Measurements from ENCODE around the gene TPTE2.
"Not testable (repeated sequence)": the region's sequence is repeated elsewhere in the genome, so short reads cannot be mapped to it uniquely, and the experiment has no call there.

Gene TPTE2

DNA sequence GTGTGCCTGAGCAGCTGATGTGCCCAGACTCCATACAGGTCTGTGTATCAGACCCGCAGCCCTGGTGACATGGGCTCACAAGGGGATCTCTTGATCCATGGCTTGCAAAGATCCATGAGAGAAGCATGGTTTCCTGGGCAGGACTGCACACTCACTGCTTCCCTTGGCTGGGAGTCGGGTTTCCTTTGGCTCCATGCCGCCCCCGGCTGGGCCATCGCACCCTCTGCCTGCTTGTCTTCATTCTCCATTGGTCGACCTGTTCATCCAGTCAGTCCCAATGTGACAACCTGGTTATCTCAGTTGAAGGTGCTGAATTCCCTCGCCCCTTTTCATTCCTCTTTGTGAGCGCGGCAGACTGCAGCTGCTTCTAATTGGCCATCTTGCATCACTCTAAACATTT is 101.2 kb downstream of the TPTE2 start:
- not testable (repeated sequence) for H3K4me3 ChIP-seq (ENCODE audit: insufficient read depth, low read depth, low read length, poor library complexity, severe bottlenecking); H3K36me3 ChIP-seq (ENCODE audit: control insufficient read depth, insufficient read depth, low read length); H3K27ac ChIP-seq (ENCODE audit: insufficient read depth, low read length, poor library complexity, severe bottlenecking); DNase-seq; H3K4me1 ChIP-seq (ENCODE audit: control insufficient read depth, insufficient read depth, low read length, poor library complexity, severe bottlenecking); H3K27me3 ChIP-seq (replicated peaks; ENCODE audit: control insufficient read depth, insufficient read depth, low read length, poor library complexity, severe bottlenecking); H3K9me3 ChIP-seq (ENCODE audit: control insufficient read depth, low read length)

- not testable (repeated sequence) for H3K36me3 ChIP-seq (ENCODE audit: control insufficient read depth, insufficient read depth, low read length); H3K27ac ChIP-seq (ENCODE audit: insufficient read depth, low read length, poor library complexity, severe bottlenecking); H3K4me3 ChIP-seq (ENCODE audit: insufficient read depth, low read depth, low read length, poor library complexity, severe bottlenecking); H3K4me1 ChIP-seq (ENCODE audit: control insufficient read depth, insufficient read depth, low read length, poor library complexity, severe bottlenecking); H3K27me3 ChIP-seq (replicated peaks; ENCODE audit: control insufficient read depth, insufficient read depth, low read length, poor library complexity, severe bottlenecking); H3K9me3 ChIP-seq (ENCODE audit: control insufficient read depth, low read length); DNase-seq
Measured at GRCh38 chr13:19439056-19439686, 122.2 kb downstream of the TPTE2 start.

- H3K4me3 ChIP-seq (ENCODE audit: insufficient read depth, low read depth, low read length, poor library complexity, severe bottlenecking); DNase-seq; H3K9me3 ChIP-seq (ENCODE audit: control insufficient read depth, low read length): not testable (repeated sequence)
Measured at GRCh38 chr13:19437780-19438179, 123.6 kb downstream of the TPTE2 start.

DNA sequence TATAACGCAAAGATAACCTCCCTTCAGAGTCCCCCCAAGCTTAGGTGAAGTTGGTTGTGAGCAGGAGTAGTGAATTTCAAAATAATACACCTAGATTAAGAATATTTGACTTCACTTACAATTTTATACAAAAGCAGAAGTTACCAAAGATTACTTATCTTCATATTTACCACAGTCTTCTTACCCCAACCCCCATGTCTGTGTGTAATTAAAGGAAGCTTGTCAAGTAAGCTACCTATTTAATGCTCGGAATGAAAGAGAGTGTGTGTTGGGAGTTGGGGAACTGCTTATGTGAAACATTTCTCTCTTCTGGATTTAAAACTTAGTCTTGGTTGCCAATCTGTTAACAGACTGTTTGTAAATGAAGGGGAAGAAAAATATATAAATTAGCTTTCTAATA is 139.1 kb downstream of the TPTE2 start:
- H3K9me3 ChIP-seq (ENCODE audit: control insufficient read depth, low read length); H3K36me3 ChIP-seq (ENCODE audit: control insufficient read depth, insufficient read depth, low read length); H3K27me3 ChIP-seq (replicated peaks; ENCODE audit: control insufficient read depth, insufficient read depth, low read length, poor library complexity, severe bottlenecking); H3K27ac ChIP-seq (ENCODE audit: insufficient read depth, low read length, poor library complexity, severe bottlenecking); H3K4me1 ChIP-seq (ENCODE audit: control insufficient read depth, insufficient read depth, low read length, poor library complexity, severe bottlenecking); H3K4me3 ChIP-seq (ENCODE audit: insufficient read depth, low read depth, low read length, poor library complexity, severe bottlenecking); DNase-seq: not testable (repeated sequence)

More at GRCh38 chr13:19437780-19438179, 123.6 kb downstream of the TPTE2 start:
- not testable (repeated sequence) for H3K4me1 ChIP-seq (ENCODE audit: control insufficient read depth, insufficient read depth, low read length, poor library complexity, severe bottlenecking); H3K36me3 ChIP-seq (ENCODE audit: control insufficient read depth, insufficient read depth, low read length); H3K27me3 ChIP-seq (replicated peaks; ENCODE audit: control insufficient read depth, insufficient read depth, low read length, poor library complexity, severe bottlenecking); H3K27ac ChIP-seq (ENCODE audit: insufficient read depth, low read length, poor library complexity, severe bottlenecking)

DNA sequence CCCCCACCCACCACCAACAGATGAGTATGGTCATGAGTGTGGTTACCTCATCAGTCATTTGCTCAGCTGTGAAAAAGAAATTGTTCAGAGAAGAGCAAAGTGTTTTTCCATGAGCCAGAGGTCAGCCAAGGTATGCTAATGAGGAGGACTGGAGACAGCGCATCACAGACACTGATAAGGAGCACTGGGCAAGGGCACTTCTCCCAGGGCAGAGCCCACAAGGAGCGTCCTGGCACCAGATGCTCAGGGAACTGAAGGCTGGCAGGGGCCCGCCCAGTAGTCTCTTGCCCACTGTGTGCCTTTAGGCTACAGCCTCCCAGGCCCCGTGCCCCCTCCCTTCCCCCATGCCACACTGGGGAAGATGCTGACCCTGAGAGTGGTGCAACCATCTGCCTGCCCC is 148.8 kb downstream of the TPTE2 start:
- not testable (repeated sequence) for H3K4me1 ChIP-seq (ENCODE audit: control insufficient read depth, insufficient read depth, low read length, poor library complexity, severe bottlenecking); H3K27ac ChIP-seq (ENCODE audit: insufficient read depth, low read length, poor library complexity, severe bottlenecking); H3K4me3 ChIP-seq (ENCODE audit: insufficient read depth, low read depth, low read length, poor library complexity, severe bottlenecking); H3K36me3 ChIP-seq (ENCODE audit: control insufficient read depth, insufficient read depth, low read length); DNase-seq; H3K9me3 ChIP-seq (ENCODE audit: control insufficient read depth, low read length); H3K27me3 ChIP-seq (replicated peaks; ENCODE audit: control insufficient read depth, insufficient read depth, low read length, poor library complexity, severe bottlenecking)

DNA sequence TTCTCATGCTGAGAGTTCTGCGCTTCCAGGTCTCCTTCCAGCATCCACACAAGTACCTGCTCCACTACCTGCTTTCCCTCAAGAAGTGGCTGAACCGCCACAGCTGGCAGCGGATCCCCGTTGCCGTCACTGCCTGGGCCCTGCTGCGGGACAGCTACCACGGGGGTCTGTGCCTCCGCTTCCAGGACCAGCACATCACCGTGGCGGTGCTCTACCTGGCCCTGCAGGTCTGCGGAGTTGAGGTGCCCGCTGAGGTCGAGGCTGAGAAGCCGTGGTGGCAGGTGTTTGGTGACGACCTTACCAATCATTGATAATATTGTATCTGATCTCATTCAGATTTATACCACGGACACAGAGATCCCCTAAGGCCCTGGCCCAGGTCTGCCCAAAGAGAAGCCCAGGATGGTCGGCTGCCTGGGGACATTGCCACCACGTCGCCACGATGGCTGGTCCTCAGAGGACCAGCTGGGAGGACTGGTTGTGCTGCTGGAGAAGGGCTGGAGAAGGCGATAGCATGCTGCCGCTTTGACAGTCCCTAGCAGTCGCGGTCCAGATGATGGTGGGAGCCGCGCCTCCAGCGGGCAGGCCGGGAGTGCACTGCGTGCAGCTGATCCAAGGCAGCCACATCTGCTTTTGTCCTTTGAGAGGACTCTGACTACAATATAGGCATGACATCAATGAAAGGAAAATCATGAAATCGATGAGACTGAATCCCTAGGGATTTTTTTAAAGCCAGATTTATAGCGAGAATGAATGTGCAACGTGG is 178.4 kb downstream of the TPTE2 start:
- not testable (repeated sequence) for H3K4me3 ChIP-seq (ENCODE audit: insufficient read depth, low read depth, low read length, poor library complexity, severe bottlenecking); H3K27ac ChIP-seq (ENCODE audit: insufficient read depth, low read length, poor library complexity, severe bottlenecking); H3K27me3 ChIP-seq (replicated peaks; ENCODE audit: control insufficient read depth, insufficient read depth, low read length, poor library complexity, severe bottlenecking); H3K36me3 ChIP-seq (ENCODE audit: control insufficient read depth, insufficient read depth, low read length); H3K9me3 ChIP-seq (ENCODE audit: control insufficient read depth, low read length); H3K4me1 ChIP-seq (ENCODE audit: control insufficient read depth, insufficient read depth, low read length, poor library complexity, severe bottlenecking); DNase-seq

DNA sequence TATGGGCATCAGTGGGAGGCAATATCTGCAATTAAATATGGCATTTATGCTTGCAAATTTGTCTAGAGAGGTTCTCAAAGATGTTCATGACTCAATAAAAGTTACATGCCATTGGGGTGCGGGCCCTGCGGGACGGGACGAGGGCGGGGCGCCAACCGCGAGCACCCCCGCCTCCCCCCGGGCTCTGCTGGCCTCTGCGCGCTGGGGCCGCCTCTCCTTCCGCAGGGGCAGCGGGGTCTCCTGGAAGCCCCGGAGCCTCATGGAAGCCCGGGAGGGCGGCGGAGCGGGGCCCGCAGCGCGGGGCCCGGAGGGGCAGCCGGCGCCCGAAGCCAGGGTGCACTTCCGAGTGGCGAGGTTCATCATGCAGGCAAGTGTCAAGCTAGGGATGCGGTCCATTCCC is 179.2 kb downstream of the TPTE2 start:
- Histone ChIP-seq H3K4me1 (ENCODE audit: control insufficient read depth, insufficient read depth, low read length, poor library complexity, severe bottlenecking) (no peaks in the 10 kb centered on the region), H3K27ac (ENCODE audit: insufficient read depth, low read length, poor library complexity, severe bottlenecking) (no peak overlapping the region), H3K27me3 (replicated peaks; ENCODE audit: control insufficient read depth, insufficient read depth, low read length, poor library complexity, severe bottlenecking) (no peaks in the 10 kb centered on the region), H3K9me3 (ENCODE audit: control insufficient read depth, low read length) (no peaks in the 10 kb centered on the region), H3K36me3 (ENCODE audit: control insufficient read depth, insufficient read depth, low read length) (no peaks in the 10 kb centered on the region), H3K4me3 (ENCODE audit: insufficient read depth, low read depth, low read length, poor library complexity, severe bottlenecking) (no peak overlapping the region)
- DNase-seq = no peak
